Measurements from ENCODE around the gene ILKAP. TPM values are rescaled to one million over a fixed set of nuclear protein-coding genes. Genes with fewer than 3 reads are reported as not detected.

The ILKAP gene
- total RNA-seq, 1 experiment from 2014 or later, result 44.3 TPM

DNA sequence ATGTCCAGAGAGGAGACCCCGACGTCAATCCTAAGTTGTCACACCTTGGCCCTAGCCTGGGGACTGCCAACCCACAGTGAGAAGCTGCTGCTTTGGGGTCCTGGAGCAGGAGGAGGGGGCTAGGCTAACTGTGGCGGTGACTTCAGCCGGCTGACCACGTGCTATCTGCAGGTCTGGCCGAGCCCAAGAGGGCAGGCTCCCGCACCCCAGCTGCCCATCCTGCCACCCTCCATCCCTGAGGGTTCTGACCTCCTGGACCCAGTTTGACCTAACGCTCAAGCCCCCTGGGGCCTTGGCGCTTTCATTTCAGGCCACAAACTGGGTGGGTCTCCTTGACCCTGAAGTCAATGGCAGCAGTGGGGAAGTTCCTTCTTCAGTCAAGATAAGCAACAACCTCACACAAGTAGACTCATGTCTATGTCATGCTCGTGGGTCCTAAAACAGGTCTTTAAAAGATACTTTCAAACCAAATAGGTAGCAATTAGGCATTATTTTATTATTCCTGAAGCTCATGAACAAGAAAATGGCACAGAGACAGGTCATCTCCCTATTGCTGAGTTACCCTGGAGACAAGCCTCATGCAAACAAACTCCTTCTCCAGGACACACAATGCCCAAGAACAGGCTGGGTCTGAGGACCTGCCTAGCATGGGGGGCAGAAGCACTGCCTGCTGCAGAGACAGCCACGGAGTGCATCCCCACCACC lies 34.1 kb upstream of the ILKAP start:
- DNase-seq (ENCODE audit: low read depth), result no peak

DNA sequence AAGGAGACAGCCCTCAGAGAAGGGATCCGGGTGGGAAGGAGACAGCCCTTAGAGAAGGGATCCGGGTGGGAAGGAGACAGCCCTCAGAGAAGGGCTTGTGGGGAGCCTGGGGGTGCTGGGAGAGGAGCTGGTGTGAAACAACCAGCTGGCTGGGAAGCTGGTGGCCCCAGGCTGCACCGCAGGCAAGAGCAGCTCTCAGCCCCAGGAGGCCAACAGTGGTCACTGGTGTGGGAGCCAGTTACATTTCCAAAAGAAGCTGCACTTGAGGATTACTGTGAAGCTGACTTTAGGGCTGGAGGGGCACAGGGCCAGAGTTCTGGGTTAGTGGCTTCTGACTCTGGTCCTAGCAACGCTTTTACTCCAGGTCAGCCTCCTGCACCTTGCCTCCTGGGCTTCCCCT lies 33.1 kb upstream of the ILKAP start:
- no peak for DNase-seq (ENCODE audit: low read depth)

DNA sequence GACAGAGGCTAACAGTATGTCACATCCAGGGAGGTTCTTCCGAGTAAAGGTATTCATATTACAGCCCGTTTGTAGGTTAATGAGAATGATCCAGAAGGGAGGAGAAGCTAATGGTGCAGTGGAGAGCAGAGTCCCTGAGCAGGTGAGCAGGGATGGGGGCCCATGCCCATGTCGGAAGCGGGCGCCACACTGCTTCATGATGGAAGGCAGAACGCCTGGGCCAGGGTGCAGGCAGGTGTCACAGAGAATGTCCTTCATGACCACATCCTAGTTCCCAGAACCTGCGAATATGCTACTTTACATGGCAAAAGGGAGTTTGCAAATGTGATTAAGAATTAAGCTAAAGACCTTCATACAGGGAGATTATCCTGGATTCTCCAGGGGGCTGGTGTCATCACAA lies 32.4 kb upstream of the ILKAP start:
- DNase-seq (ENCODE audit: low read depth), result no peak

DNA sequence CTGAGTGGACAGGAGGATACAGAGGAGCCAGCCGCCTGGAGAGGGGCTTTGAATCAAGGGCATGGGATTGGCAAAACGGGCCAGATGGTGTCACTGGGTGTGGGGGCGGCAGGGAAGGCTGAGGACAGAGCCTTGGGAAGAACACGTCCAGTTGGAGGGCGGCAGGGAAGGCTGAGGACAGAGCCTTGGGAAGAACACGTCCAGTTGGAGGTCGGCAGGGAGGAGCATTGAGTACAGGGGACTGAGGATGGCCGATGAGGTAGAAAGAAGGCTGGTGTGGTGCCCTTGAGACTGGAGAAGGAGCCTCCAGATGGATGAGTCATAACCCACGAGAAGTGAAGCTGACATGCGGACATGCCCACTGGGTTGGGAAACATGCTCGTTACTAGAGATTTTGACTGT lies 31.8 kb upstream of the ILKAP start:
- no peak for DNase-seq (ENCODE audit: low read depth)

DNA sequence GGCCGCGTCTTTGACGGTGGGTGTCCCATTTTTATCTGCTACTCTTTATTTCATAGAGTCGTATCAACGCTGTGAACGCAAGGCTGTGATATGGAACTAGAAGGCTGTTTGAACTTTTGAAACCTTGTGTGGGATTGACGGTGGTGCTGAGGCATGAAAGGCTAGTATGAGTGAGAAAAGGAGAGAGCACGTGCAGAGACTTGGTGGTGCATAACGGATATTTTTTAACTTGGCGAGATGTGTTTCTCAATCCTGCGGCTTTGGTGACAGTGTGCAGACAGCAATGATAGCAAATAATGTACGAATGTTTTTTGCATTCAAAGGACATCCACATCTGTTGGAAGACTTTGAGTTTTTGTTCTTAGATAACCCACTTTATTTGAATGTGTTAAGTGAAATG lies 30.1 kb upstream of the ILKAP start:
- DNase-seq (ENCODE audit: low read depth), result no peak

DNA sequence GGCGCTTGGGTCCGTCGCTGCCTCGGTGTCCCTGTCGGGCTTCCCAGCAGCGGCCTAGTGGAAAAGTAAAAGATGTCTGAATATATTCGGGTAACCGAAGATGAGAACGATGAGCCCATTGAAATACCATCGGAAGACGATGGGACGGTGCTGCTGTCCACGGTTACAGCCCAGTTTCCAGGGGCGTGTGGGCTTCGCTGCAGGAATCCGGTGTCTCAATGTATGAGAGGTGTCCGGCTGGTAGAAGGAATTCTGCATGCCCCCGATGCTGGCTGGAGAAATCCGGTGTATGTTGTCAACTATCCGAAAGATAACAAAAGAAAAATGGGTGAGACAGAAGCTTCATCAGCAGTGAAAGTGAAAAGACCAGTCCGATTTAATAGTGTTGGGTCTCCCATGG lies 28.3 kb upstream of the ILKAP start:
- DNase-seq (ENCODE audit: low read depth), result no peak

DNA sequence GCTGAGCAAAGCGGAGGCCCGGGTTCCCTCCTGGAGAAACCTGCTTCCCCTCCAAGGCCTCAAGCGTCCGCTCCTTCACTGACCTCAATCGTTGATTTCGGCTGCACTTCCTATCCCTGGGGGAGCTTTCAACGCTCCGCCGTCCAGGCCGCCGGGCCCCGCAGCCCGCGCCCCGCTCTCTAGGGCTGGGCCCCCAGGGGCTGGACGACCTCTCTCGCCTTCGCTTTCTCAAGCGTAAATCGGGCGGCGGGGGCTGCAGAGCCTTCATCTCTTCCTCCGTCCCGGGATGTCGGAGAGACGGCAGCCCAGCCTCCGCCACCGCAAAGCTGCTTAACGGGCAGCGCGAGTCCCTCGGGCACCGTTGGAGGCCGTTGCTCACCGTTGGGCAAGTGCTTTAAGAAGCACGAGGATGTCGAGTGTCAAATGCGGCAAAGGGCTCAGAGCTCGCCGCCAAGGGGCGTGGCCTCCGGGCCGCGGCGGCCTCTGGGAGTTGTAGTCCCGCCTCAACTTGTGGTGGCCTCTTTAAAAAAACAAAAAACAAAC lies 27.8 kb upstream of the ILKAP start:
- DNase-seq (ENCODE audit: low read depth), result no peak

DNA sequence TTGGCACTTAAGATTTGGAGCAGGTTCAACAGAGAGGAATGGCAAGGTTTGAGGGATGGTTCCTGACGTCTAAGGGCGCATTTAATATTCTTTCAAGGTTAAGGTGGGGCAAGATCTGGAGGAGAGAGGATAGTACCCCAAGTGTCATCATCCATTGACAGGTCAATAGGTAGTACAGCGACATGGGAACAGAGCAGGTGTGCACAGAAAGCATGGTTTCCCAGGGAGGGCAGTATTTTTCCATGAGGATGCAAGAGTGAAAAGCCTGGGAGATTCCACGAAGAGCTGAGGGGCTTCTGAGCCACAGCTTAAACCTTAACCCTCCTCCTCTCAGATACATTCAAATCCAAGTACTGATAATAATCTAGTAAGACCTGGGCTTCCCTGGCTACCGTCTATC lies 27.2 kb upstream of the ILKAP start:
- DNase-seq (ENCODE audit: low read depth), result no peak

DNA sequence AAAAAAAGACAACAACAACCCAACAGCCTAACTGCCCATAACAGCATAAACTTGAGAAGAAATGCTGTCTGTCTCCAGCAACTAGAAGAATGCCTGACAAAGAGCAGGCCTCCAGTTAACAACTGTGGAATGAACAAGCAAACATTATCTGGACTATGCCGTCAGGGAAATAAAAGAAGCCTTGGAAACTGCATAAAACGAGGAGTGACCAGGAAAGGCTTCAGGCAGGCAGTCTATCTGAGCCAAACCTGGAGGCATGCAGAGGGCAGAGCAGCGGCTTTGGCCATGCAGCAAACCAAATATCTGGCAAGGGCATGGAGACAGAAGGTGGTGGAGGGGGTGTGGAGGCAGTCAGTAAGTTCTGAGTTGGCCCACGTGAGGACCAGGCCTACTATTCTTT lies 25.2 kb upstream of the ILKAP start:
- no peak for DNase-seq (ENCODE audit: low read depth)

DNA sequence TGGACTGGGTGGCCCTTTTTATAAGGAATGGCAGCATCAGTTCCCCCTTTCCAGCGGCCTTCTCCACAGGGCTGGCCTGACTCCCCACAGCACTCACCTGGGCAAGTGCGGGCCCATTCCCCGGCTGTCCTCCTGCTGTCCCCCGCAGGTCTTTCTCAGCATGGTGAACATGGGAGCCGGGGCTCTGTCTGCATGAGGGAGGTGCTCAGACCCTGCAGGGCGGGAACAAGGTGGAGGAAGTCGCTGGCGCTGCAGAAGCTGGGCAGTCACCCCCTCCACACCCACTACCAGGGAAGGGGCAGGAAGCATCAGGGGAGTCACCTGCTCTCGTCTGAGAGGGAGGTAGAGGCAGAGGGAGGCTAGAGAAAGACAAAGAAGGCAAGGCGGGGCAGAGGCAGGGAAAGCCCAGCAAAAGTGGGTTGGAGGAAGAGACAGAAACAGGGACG lies 24.1 kb upstream of the ILKAP start:
- no peak for DNase-seq (ENCODE audit: low read depth)

DNA sequence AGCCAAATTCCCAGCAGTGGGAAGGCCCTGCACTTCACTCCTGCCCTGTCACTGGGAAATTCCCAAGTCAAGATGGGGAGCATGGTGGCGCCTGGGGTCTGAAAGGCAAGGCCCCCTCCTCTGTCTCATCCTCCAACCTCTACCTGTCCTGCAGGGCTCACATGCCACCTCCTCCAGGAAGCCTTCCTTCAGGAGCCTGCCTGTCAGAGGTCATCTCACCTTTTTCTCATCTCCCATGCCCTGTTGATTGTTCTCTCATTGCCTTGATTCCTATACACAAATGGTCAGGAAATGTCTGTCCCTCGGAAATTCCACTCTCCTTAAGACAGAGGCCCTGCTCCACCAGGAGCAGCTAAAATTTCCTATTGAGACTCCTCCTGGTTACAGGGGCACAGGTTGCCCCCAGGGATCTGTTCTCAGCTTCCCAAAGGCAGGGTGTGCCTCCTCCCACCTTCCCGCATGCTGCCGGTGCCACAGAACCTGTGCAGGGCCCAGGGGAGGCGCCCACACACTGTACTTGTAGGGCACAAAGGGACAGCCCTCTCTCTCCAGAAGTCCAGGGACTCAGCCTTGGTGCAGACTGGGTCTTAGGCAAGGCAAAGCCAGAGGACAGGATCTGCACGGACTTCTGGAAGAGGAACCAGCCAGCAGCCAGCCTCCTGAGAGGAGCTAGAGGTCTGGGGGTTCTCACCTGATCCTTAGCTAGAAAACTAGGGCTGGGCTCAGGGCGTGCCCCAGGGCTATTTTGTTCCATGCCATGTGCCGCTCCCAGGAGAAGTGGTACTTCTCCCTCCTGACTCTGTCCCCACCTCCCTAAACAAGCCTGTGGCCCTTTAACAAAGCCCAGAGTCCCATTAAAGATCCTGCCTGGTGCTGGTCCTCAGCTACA lies 23.4 kb upstream of the ILKAP start:
- no peak for DNase-seq (ENCODE audit: low read depth)

DNA sequence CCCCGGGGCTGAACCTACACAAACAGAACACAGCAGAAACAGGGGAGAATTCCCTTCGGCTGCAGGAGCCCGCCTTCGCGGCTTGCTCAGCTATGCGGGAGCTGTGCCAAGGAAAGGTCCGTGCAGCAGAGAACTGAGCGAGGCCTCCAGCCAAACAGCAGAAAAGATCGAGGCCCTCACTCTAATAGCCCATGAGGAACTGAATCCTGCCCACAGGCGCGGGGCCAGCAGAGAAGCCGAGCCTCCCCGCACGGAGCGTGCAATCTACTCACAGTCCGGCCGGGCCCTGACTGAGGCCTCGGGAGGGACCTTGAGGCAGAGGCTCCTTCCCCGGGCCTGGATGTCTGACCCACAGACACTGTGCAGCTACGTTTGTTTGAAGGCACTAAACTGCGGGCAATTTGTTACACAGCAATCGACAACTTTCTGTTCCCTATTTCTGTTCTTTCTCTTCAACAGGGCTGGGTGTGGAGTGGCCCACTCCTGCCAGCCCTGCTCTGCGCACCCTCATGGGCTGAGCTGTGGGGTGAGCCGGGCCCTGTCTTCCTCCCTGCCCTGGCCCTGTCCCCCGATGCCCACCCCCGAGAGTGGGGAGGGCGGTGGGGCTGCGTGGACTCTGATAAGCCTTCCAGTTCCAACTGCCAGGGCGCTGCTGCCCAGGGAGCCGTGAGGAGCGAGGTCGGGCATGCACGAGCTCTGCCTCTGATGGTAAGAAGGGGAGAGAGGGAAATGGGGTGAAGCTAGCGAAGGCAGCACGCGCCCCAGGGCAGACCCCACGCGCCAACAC lies 22.6 kb upstream of the ILKAP start:
- no peak for DNase-seq (ENCODE audit: low read depth)

DNA sequence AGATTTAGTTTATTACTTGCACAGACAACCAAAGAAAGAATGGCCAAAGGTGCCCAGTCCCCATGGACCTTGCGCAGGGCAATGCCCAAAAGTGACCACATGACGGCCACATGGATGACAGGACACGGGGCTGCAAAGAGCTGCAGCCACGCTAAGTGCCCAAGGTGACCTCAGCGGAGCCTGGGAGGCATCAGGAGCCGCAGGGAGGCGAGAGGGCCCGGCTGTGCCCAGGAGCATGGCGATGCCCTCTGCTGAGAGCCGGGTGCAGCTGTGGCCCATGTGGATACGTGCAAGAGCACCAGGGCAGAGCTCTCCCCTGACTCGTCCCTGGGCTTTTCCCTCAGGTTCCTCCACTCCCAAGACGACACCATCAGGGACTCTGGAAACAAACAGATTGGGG lies 21.6 kb upstream of the ILKAP start:
- DNase-seq (ENCODE audit: low read depth), result no peak

DNA sequence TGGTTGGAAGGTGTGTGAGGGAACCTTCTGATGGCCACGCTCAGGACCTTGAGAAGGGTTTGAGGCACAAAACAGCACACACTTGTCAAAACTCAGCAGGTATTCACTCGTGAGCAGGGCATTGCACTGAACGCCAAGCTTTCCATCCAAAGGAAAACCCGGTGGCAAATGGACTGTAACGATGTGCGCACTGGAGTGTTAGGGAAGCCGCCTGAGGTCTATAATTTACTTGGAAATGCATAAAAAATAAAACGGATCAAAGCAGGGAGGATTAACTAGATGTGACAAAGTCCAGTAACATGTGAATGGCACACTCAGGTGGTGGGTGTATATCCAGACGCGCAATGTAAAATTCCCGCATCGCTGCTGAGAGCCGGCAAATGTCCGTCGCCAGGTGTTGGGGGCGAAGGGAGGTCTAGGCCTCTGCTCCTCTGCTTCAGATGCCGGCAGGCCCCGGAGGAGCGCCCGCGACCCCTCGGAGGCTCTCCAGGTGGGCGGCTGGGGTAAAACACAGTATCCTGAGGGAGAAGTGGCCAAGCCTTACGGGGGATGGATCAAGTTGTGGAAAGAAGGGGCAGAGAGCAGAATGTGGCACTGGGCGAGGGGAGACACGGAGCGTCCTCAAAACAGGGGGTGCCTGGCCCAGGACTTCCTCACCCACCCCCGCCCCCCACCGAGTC lies 21.0 kb upstream of the ILKAP start:
- DNase-seq (ENCODE audit: low read depth), result no peak

DNA sequence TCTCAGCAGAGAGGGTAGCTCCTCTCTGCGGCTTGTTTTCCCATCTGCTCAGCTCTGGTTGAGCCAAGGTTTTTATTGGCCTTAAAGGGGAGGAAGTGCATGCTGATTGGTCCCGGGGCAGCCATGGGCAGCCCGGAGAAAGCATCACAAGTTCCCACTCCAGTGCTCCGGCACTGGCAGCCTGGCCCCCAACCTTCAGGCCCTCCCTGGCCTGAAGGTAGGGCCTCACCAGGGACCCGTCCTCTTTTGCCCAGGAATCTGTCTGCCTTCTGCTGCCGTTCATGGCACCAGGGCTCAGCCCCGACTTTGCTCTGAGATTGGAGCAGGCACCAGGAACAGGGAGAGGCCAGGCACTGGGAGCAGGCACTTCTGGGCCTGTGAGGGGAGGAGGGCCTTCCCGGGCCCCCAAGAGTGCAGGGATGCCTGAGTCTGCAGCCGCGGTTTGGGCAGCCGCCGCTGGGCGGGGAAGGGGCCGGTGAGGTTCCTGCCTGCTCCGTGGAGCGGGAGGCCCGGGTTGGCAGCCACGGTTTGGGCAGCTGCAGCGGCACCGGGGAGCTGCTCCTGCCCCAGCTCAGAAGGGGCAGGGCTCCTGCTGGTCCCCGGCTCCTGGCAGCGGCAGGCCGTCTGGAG lies 17.5 kb upstream of the ILKAP start:
- peak; percentile 72 for DNase-seq (ENCODE audit: low read depth)

DNA sequence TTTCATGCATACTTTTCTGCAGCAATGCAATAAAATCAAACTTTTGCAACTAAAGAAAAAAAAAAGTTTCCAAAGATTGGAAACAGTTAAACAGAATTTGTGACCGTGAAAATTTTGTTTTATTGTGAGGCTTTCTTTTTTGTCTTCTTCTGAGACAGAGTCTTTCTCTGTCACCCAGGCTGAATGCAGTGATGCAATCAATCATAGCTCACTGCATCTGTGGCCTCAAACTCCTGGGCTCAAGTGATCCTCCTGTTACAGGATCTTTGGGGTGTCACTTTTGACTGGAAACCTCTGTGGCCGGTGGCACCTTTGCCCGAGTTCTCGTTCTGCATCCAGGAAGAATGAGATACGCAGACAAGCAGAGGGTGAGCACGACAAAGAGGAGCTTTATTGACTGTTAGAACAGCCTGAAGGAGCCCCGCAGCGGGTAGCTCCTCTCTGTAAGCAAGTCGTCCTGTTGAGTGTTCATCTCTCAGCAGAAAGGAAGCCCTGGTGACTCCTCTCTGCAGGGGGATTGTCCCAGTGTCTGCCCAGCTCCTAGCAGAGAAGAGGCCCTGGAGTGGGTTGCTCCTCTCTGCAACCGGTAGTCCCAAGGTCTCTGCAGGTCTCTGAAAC lies 16.9 kb upstream of the ILKAP start:
- no peak for DNase-seq (ENCODE audit: low read depth)

DNA sequence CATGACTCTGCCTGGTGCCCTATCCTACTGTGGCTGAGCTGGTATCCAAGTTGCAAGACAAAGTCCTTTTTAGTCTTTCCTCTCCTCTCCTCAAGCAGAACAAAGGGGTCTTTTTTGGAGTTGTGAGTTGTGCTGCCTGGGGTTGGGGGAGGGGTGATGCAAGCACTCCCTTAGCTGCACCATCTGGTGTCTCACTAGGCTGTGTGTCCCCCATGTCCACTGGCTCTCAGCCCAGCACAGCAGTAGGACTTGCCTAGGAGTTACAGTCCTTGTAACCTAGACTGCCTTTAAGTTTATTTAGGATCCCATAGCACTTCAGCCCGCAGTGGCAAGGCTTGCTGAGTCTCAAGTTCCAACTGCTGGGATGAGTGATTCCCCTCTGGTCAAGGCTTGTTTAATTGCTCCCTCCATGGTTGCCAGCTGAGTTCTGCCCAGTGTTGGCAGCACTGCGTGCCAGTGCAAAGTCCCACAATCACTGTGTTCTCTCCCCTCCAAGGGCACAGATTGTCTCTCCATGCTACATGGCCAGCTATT lies 13.2 kb upstream of the ILKAP start:
- DNase-seq (ENCODE audit: low read depth), result no peak

DNA sequence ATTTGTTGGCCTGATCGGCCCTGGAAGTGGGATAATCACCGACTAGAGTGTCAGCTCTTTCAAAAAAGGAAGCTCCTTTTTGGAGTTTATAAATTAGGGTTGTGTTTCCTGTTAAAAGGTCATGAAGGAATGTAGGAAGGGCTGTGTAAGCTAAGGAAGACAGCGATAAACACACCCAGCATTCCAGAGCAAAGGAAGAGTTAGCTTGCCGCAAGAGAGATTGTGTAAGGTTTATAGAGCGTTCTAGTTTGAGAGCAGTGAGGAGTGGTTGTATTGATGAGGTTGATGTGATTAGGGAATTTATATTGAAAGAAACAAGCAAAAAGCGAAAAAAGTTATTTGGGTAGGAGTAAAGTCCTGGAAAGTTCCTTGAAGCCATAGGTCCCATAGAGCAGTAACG lies 3.5 kb upstream of the ILKAP start:
- DNase-seq (ENCODE audit: low read depth), result no peak

DNA sequence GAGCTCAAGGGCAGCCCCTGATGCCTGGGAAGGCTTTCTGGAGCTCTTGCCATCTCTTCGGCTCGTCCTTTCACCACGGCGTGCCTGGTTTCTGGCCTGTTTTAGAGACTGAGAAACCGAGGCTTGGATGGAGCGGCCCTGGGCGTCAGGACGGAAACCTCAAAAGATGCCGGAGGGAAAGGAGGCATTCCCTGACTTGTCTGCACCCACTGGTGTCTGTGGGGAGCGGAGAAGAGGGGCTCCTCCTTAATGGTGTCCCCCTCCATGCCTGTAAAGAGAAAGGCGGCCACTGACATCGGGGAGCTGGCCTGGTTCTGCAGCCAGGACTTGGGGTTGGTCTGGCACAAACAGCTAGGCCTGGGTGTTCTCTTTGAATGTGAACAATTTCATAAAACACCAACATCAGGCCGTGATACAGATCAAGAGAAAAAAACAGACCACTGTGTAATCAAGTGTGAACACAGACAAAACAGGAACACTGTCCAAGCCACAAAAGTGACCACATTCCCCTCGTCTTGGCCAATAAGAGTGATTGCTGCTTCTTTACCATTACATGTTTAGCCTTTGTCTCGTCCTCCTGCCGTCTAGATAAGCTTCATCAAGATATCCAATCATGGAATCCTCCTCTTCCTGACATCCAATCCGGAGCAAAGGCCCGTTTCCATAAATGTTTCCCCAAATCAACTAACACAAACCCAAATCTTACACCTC lies 633 bp upstream of the ILKAP start:
- DNase-seq (ENCODE audit: low read depth), result no peak
